ENCODE measurements around the gene ELF4.
"Not testable (repeated sequence)": the region's sequence is repeated elsewhere in the genome, so short reads cannot be mapped to it uniquely, and the experiment has no call there.

ELF4 gene

DNA sequence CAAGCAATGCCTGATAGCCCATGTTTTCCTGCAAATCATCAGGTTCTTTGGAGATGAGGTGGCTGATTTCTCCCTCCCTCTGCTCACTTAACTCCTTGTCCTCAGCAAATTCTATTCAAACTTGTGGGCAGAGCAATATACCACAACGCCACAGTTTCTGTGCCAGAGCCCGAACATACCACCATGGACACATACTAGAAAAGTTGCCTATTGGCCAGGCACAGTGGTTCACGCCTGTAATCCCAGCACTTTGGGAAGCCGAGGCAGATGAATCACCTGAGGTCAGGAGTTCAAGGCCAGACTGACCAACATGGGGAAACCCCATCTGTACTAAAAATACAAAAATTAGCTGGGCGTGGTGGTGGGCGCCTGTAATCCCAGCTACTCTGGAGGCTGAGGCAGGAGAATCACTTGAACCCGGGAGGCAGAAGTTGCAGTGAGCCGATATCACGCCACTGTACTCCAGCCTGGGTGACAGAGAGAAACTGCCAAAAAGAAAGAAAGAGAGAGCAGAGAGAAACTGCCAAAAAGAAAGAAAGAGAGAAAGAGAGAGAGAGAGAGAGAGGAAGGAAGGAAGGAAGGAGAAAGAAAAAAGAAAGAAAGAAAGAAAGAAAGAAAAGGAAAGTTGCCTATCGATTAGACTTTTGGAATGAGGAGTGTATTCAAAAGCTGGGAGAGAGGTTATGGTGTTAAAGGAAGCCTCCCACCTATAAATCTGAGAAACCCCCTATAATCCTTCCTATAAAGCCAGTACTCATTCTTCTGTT lies 5.0 kb upstream of the ELF4 start:
- not testable (repeated sequence) for DNase-seq (ENCODE audit: low read depth in 2 of 2, low spot score in 1 of 2)

DNA sequence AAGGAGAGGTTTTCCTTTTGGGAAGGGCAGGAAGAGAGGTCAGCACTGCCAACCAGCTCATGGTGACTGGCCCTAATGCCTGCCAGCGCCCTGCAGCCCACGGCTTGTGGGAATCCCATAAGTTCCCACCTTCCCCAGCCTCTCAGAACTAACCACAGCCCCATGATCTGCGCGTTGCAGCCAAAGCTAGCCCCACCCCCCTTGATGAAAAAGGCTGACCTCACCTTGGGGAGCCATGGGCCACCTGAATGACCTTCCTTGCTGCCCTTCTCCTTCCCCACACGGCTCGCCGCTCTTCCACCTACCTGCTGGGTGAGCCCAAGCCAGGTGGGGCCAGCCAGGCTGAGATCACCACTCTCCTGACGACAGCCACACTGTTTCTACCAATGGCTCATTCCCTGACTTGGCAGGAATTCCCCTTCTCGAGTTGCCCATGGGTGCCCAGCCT lies 3.9 kb upstream of the ELF4 start:
- no peak for DNase-seq (ENCODE audit: low read depth in 2 of 2, low spot score in 1 of 2)

DNA sequence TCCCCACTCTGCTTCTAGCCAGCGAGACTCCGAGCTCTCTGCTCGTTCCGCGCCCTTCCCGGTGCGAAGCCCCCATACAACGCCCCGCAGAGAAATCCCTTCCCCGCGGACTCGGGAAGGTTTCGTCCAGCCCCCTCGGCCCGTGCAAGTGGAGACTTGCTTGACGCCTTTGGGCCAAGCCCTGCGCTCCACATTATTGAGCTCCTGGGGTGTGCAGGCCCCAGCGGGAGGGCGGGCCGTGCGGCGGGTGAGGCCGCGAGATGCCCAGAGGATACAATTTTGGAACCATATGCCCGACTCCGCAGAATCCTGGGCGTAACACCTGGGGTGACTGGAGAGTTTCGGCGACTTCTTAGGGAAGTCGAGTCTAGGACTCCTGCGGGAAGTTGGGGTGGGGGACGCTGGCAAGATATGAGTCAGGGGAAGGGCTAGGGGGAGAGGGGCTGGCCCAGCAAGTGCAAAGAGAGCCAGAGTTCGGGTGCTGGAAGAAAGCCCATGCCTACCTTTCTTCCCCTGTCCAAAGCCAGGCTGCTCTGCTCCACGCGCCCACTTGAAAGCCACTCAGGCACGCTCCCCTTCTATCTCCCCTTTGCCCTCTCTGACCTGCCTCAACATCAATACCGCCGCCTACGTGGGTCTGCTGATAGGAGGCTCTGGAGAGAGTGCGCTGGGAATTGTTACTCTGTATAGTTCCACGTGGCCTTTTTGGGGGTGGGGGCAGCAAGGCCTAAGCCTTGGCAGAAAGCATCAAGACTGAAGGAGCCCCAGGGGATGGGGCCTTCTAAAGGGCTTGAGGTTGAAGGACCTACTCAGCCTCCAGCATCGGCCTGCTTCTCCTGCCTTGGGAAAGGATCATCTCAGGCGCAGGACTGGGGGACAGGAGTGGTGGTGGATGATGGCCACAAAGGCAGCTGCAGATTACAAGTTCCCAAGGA lies 1.2 kb upstream of the ELF4 start:
- no peak for DNase-seq (ENCODE audit: low read depth in 2 of 2, low spot score in 1 of 2)

DNA sequence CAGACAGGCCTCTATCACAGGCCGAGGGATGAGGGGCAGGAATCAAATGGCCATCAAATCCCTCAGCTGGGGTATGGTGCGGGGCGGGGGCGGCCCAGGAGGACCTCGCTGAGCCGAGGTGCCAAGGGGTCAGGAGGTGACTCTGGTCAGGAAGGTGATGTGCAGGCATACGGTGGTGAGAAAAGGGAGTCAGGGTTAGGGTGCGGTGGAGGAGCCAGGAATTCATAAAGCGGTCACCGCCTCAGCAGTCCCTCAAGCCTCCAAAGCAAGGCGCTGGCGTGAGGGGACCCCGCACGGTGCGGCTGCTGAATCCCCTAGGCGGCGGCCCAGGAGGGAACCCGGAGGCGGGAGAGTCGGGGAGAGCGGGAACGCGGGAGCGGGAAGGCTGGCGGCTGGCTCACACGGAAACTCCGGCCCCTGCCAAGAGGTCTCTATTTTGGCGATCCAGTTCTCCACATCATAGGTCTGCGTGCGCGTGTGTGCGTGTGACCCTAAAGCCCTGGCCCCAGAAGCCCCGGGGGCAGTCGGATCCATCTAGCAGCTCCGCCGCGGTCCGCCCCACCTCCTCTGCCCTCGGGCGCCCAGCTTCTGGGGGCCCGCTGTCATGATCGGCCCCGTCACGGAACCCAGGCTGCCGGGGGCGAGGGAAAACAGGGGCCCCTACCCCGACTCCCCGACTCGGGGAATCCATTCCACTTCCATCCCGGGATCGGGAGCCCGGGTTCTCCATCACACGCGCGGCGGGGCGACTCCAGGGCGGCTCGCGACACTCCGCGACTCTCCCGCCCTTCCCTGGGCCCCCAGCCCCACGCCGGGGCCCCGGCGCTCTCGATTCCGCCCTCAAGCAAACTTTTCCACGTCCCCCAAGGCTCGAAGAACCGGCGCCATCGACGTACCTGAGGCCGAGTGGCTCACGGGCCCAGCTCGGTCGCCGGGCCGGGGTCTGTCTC lies 593 bp downstream of the ELF4 start:
- no peak for DNase-seq (ENCODE audit: low read depth in 2 of 2, low spot score in 1 of 2)

DNA sequence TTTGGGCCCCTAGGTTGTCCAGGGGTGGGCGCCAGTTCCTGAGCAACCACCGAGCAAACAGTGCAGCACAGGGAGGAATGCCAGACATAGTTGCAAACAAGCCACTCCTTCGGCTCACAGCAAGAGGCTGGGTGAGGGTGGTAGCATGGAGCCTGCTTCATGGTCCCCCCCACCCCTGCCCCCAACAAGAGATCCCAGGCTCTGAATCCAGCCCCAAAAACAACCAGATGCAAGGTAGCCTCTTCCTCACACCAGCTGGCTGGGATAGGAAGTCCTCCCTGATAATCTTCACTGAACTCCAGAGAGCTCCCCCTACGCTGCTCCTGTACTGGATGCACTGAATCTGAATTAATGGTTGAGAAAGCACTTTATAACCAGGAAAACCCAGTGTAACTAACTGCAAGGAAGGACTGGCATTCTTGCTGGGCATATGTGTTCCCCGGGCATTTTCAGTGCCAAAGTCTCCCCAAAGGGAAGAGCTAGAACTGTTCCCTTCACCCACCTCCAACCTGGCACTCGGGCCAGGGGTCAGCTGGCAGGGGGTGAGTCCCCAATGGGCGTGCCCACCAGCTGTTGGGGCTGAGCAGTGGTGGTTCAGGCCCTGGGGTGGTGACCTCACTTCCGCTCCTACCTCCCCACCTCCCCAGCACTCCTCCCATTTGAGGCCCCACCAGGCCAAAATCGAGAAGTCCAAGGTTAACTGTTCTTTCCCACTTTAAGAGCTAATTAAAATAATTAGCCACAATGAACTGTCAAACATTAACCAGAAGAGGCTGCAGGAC lies 1.5 kb downstream of the ELF4 start:
- DNase-seq (ENCODE audit: low read depth in 2 of 2, low spot score in 1 of 2) = no peak

DNA sequence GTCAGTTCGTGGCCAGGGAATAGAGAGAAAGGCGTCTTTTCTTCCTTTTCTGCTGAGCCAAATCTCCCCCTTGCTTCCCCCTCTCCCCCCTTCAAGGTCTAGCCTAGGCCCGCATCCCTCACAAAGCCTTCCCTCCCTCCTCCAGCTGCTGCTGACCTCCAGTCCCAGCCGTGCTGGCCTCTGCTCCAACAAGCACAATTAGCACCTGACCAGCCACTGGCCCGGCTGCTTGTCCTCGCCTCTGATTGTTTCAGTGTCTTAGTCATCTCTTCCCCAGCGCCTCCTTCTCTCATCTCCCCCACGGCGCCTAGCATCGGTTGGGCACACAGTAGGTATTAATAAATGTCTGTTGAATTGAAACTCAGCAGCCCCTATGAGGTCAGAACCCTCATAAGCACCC lies 4.2 kb downstream of the ELF4 start:
- no peak for DNase-seq (ENCODE audit: low read depth in 2 of 2, low spot score in 1 of 2)

DNA sequence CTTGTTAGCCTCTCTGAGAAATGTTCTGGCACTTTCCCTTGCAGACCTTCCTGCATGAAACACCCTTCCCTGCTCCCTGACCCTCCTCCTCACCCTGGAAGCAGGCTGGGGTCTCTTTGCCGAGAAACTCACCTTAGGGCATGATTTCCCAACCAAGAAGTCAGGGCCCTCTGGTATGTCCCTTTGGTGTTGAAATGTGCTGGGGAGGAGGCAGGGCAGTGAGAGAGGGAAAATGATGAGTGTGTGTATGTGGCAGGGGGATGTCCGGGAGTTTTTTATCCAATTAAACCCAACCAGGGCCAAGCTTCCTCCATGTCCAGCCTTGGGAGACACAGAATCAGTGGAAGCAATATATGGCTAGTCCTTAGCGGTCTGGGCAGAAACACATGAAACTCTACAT lies 5.1 kb downstream of the ELF4 start:
- no peak for DNase-seq (ENCODE audit: low read depth in 2 of 2, low spot score in 1 of 2)

DNA sequence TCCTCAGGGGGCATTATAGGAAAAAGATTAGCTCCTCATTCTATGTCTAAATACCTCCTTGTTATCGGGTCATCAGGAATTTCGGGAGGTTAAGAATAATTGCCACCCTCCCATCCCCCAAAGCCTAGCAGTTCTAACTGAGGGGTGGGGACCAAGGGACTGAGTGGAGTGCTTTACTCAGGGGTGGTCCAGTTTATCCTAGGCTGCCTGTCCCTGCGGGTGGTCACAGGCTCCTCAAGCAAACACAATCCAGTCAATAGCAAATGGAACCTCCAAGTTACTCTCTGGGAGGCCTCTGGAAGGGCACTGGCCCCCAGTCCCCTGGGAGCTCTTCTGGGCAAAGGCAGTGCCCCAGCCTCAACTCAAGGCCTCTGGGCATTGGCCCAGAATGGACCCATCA lies 6.7 kb downstream of the ELF4 start:
- DNase-seq (ENCODE audit: low read depth in 2 of 2, low spot score in 1 of 2) = no peak

DNA sequence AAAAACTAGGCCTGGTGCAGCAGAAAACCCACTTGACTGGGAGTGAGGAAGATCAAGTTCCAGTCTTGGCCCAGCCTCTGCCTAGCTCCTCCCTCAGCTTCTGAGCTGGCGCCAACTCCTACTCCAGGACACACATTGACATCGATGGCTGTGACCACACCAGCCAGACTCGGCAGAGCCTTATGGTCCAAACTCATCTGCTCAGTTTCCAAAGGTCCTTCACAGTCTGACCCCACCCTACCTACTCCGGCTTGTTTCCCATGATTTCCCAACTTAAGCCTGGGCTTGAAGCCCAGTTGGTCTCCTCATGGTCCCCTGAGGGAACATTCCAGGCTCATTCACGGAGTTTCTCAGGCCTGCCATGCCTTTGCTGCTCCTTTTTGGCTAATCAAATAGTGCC lies 10.1 kb downstream of the ELF4 start:
- no peak for DNase-seq (ENCODE audit: low read depth in 2 of 2, low spot score in 1 of 2)

DNA sequence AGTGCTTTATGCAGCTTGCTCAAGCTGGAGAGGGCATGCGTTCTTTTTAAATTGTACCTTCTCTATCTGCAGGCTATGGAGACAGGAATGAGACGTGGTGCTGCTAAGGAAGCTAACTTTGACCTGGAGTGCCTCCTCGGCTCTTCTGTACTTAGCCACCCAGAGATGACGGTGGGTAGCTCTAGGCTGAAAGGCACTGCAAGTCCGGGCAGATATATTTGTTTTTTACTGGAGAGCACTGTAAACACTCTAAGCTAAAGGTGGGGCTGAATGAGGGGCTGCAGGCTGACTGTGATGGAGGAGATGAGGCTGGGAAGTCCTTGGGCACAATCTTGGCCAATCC lies 12.1 kb downstream of the ELF4 start:
- no peak for DNase-seq (ENCODE audit: low read depth in 2 of 2, low spot score in 1 of 2)

DNA sequence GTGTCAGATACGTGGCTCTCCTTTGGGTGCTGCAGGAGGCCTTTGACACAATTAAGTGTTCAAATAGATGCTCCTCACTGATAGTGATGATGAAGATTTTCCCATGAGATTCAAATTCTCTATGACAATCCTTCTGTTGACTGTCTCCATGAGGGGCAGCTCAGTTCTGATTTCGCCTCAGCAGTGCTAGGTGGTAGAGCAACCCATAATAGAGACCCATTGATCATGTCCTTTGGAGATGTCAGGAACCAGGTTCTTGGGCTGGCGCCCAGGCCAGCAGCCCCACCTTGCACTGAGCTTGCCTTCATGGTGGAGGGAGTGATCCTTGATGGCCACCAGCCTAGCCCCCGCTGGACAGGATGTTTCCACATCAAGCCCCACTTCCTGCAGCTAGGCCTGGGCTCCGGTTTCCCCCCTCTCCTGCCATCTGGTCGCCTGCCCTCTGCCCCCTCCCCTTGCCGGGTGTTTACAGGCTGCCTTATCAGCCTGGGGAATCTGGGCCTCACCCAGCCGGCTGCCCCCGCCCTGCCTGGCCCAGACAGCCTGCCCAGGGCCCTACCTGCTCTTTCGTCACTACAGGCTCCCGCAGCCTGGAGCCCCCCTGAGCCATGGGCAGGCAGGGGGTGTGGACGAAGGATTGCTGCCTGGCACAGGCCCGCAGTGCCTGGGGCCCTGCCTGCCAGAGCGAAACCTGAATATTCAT lies 12.6 kb downstream of the ELF4 start:
- DNase-seq (ENCODE audit: low read depth in 2 of 2, low spot score in 1 of 2) = no peak

DNA sequence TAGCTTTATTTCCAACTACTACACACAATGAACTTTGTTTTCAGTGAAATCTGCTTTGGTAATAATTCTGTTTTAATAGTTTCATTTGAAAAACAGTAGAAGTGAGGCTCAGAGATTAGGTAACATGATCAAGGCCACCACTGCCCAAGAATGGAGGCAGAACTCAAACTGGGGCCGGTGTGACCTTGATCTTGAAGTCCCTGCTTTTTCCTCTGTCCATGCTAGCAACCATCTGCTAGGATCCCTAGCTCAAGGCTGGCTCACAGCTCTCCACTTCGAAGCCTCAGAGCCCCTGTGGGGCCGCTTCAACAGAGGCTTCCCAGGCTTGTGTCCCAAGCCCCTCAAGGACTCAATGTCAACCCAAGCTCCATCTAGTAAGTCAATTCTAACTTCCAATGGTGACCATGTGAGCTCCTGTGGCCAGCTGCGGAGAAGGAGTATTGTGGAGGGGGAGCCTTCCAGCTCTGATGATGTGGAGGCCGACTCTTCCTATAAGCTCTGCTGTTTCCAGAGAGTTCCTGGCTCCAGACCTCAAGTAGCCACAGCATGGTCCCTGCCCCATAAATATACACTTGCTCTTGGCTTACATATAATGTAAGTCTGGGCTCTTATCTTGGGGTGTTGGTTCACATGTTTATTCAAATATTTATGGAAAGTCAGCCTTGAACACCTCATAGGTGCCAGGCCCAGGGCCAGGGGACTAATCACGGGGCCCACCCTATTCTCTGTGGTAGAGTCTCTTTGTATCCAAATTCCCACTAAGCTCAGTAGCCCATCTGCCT lies 14.9 kb downstream of the ELF4 start:
- no peak for DNase-seq (ENCODE audit: low read depth in 2 of 2, low spot score in 1 of 2)

DNA sequence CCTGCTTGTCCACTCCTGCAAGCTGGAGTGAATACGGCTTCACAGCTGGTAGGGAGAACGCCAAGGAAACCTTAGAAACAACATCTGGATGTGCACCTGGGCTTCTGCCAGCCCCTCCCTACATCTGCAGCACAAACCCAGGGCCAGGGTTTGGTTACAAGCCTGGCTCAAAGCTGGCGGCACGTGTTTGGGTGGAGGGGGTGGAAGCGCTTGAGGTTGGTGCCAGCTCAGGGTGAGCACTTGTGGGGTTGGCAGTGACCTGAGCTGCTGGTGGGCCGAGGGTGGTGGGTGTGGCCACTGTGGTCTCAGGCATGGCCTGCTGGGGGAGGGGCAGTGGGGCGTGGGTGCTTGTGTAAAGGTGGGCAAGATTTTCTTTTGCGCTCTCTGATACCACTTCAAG lies 15.6 kb downstream of the ELF4 start:
- no peak for DNase-seq (ENCODE audit: low read depth in 2 of 2, low spot score in 1 of 2)

DNA sequence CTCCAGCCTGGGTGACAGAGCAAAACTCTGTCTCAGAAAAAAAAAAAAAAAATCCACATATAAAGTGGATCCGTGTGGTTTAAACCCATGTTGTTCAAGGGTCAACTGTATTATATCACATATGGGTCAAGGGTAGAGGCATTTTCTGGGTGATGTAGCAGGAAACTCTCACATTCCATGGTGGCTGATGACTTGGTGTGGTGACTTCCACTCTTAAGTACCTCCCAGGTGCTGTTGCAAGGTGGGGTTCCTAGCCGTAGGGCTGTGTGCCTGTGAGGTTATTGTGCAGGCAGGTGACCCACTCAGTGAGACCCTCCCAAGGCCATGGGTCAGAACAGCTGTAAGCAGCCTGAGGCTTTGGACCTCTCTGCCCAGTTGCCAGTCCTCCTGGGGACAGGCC lies 17.0 kb downstream of the ELF4 start:
- DNase-seq (ENCODE audit: low read depth in 2 of 2, low spot score in 1 of 2) = no peak

DNA sequence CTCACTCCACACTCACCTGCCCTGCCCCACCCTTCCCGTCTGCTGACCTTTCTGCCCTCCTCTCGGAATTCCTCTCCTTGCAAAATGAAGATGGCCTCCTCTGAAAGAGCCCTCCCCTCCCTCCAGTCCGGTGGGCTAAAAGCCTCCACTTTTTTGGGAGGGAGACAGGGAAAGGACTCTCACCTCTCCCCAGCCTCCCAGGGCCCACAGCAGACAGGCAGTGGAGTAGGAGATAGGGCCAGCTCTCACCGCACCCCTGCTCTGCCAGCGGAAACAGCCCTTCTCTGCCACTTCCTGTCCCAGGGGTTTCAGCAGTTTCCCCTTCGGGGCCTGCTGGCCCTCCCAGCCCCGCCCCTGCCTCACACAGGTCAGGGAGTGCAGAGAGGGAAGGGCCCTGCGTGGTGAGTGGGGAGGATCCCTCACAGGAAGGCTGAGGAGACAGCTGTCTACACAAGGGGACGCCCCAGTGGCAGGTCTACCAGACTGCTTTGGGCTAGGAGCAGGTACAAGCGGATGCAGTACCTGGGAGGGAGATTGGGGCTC lies 18.2 kb downstream of the ELF4 start:
- peak; percentile 41 to 74 for DNase-seq (ENCODE audit: low read depth in 2 of 2, low spot score in 1 of 2)

DNA sequence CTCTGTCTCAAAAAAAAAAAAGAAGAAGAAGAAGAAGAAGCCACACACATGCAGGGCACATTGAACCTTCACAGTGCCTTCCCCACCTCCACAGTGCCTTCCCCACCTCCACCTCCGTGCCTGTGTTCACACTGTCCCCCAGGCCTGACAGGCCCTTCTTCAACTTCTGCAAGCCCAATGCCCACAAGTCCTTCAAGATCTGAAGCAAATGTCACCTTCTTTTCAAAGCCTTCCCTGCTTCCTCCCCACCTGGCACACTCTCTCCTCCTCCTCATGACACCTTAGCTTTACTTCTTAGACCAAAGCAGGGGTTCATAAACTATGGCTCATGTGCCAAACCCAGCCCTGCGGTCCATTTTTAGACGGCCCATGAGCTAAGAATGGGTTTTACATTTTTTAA lies 19.9 kb downstream of the ELF4 start:
- DNase-seq (ENCODE audit: low read depth in 2 of 2, low spot score in 1 of 2) = no peak

DNA sequence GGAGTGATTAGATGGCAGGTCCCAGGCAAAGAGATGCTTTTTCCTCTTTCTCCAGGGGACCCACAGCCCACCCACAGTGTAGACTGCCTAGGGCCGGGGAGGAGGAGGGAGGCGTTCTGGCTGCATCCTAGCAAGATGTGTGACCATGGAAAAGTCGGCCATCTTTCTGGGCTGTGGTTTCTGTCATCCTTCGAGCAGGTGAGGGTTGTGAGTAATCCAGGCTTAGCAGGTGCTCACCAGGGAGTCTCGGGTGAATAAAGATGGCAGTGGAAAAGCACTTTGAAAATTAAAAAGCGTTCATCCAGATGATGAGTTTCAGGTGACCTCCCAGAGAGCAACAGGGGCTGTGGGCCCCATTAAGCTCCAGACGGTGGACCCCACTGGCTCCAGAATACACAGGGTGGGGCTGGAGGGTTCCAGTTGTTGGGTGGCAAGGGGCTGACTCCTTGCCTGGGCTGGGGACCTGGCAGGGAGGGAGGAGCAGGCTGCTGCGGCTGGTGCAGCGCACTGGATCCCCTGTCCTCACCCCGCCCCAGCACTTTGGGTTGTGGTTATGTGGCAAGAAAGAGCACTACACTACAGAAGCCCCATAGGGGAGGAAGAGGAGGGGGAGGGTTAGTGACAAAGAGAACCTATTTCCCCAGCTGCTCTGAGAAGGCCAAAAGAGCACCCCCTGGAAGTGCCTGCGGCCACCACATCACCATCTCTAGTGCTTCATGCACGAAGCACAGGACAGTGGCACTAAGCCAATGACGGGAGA lies 23.7 kb downstream of the ELF4 start:
- peak in 1 of 2 donors; percentile 46 for DNase-seq (ENCODE audit: low read depth in 2 of 2, low spot score in 1 of 2)

All from stimulated activated CD8-positive, alpha-beta memory T cell treated with anti-CD3 and anti-CD28 coated beads, Interleukin-4, amount 100 ng/mL, for 4 hours (primary cell).